Muscle of leg (tissue), 11 donors: ENCODE data around the gene SYT15B. TPM values are rescaled to one million over a fixed set of nuclear protein-coding genes. Genes with fewer than 3 reads are reported as not detected.
"Not testable (repeated sequence)": the region's sequence is repeated elsewhere in the genome, so short reads cannot be mapped to it uniquely, and the experiment has no call there.

Source experiments
- DNase-seq: peaks from one replicate; pipeline ENCODE4 v3.0.0; 2013
- H3K27ac ChIP-seq: one replicate; pipeline ENCODE4 v1.5.1; 2013; ENCODE audit warnings: mild to moderate bottlenecking, low read length, control low read depth
- H3K27me3 ChIP-seq: one replicate; pipeline ENCODE4 v1.6.1; 2013; ENCODE audit warnings: low read length; ENCODE audit not compliant: control insufficient read depth, insufficient read depth
- H3K36me3 ChIP-seq: one replicate; pipeline ENCODE4 v1.6.1; 2013; ENCODE audit warnings: low read length; ENCODE audit not compliant: control insufficient read depth, insufficient read depth
- H3K4me1 ChIP-seq: one replicate; pipeline ENCODE4 v1.6.1; 2013; ENCODE audit warnings: low read length; ENCODE audit not compliant: control insufficient read depth, insufficient read depth
- H3K4me3 ChIP-seq: one replicate; pipeline ENCODE4 v1.5.1; 2013; ENCODE audit warnings: low read length, control low read depth
- H3K9me3 ChIP-seq: replicated peaks from 2 replicates; pipeline ENCODE4 v1.6.1; 2013; ENCODE audit warnings: low read depth, low read length; ENCODE audit not compliant: control insufficient read depth
- WGBS: methylation state at CpG from one replicate; pipeline ENCODE4 v1.1.5; 2013; ENCODE audit warnings: missing lambda C conversion rate; ENCODE audit not compliant: insufficient coverage; 5-methylcytosine and 5-hydroxymethylcytosine counted together
- polyA plus RNA-seq, 8 donors: library from polyadenylated mRNA; unstranded; fragments of 120-200 nt; gene quantifications; one replicate each; pipeline versions ENCODE4 v1.2.1 to v1.2.3, GENCODE V29; 2013; ENCODE audit warnings: inconsistent platforms in 1 of 8, low replicate concordance in 1 of 8; ENCODE audit not compliant: insufficient read length in 8 of 8, insufficient read depth in 1 of 8
- total RNA-seq: library from RNA; stranded (reverse); fragments of 120-200 nt; gene quantifications from one replicate; pipeline ENCODE4 v1.2.4, GENCODE V29; 2013

SYT15B gene
- total and polyA plus RNA-seq, 9 donors, result 0.27 to 1.7 (median 0.80) TPM

GRCh38 chr10:47730911-47731310, 32.5 kb downstream of the SYT15B start:
- WGBS, result no CpG with 5 or more reads among the region's 5 CpGs
- H3K9me3 ChIP-seq, H3K4me3 ChIP-seq, H3K27ac ChIP-seq, H3K36me3 ChIP-seq, H3K27me3 ChIP-seq, H3K4me1 ChIP-seq, DNase-seq: not testable (repeated sequence)

- DNase-seq, H3K27ac ChIP-seq, H3K4me1 ChIP-seq, H3K9me3 ChIP-seq, H3K27me3 ChIP-seq, H3K4me3 ChIP-seq, H3K36me3 ChIP-seq: not testable (repeated sequence)
- no CpG with 5 or more reads among the region's 6 CpGs for WGBS
These were observed 37.7 kb downstream of the SYT15B start for GRCh38 chr10:47725740-47726139.

GRCh38 chr10:47725047-47725446, 38.3 kb downstream of the SYT15B start:
- H3K9me3 ChIP-seq, H3K27me3 ChIP-seq, H3K4me3 ChIP-seq, DNase-seq, H3K4me1 ChIP-seq, H3K36me3 ChIP-seq, H3K27ac ChIP-seq: not testable (repeated sequence)
- no CpG with 5 or more reads among the region's 3 CpGs for WGBS

- DNase-seq, H3K36me3 ChIP-seq, H3K27ac ChIP-seq, H3K4me3 ChIP-seq, H3K9me3 ChIP-seq, H3K27me3 ChIP-seq, H3K4me1 ChIP-seq: not testable (repeated sequence)
- WGBS, result 88% methylated on average over 3 of the region's 6 CpGs
These were observed 39.3 kb downstream of the SYT15B start for GRCh38 chr10:47724119-47724518.

GRCh38 chr10:47723362-47723761, 40.0 kb downstream of the SYT15B start:
- no CpG with 5 or more reads among the region's 3 CpGs for WGBS
- H3K9me3 ChIP-seq, H3K36me3 ChIP-seq, H3K27ac ChIP-seq, DNase-seq, H3K4me1 ChIP-seq, H3K27me3 ChIP-seq, H3K4me3 ChIP-seq: not testable (repeated sequence)

- not testable (repeated sequence) for H3K4me1 ChIP-seq
- WGBS, result no CpG with 5 or more reads among the region's 8 CpGs
These were observed 46.2 kb downstream of the SYT15B start for GRCh38 chr10:47717011-47717769.

More at GRCh38 chr10:47717011-47717769, 46.2 kb downstream of the SYT15B start:
- H3K4me3 ChIP-seq, H3K27ac ChIP-seq, DNase-seq, H3K9me3 ChIP-seq, H3K36me3 ChIP-seq, H3K27me3 ChIP-seq: not testable (repeated sequence)

Other genes starting within 250 kb of the SYT15B start
- gene AGAP9, start 240.0 kb downstream of the SYT15B start, total RNA-seq, result 7.4 TPM
- 10 to 100 TPM in 2 of 8 donors, 1 to 10 TPM in 6; 4.2 to 23.5 (median 5.7) TPM for gene AGAP9, start 240.0 kb downstream of the SYT15B start, polyA plus RNA-seq
- not detected for gene NPY4R2, start 155.1 kb upstream of the SYT15B start, total RNA-seq
- gene NPY4R2, start 155.1 kb upstream of the SYT15B start, polyA plus RNA-seq, result under 1 TPM in 3 of 8 donors, not detected in 5; 0.07 to 0.23 (median 0.10) TPM
- gene FAM25C, start 236.2 kb upstream of the SYT15B start, total RNA-seq, result not detected
- not detected for gene FAM25C, start 236.2 kb upstream of the SYT15B start, polyA plus RNA-seq